Measurements from ENCODE around the gene PCARE. TPM values are rescaled to one million over a fixed set of nuclear protein-coding genes. Genes with fewer than 3 reads are reported as not detected.

PCARE gene
- total RNA-seq, 2 donors from 2014 or later: not detected

GRCh38 chr2:29065068-29065811, 9.1 kb downstream of the PCARE start:
- Mint-ChIP-seq H3K27me3 (ENCODE audit: low read depth) (no peaks in the 10 kb centered on the region), H3K27ac (no peak overlapping the region), H3K4me1 (ENCODE audit: low read depth) (peaks cover 4% of the 10 kb centered on the region), H3K4me3 (no peak overlapping the region), H3K36me3 (ENCODE audit: insufficient read depth in 2 of 2) (no peaks in the 10 kb centered on the region), H3K9me3 (no peaks in the 10 kb centered on the region)
- DNase-seq (no peak), ATAC-seq (replicated peaks in 1 of 2) (no peak)

- DNase-seq: no peak
- Mint-ChIP-seq H3K4me3 (no peak overlapping the region), H3K36me3 (ENCODE audit: insufficient read depth in 2 of 2) (no peaks in the 10 kb centered on the region), H3K4me1 (ENCODE audit: low read depth) (peaks cover 9% of the 10 kb centered on the region), H3K9me3 (no peaks in the 10 kb centered on the region), H3K27ac (no peak overlapping the region), H3K27me3 (ENCODE audit: low read depth) (no peaks in the 10 kb centered on the region)
- no peak for ATAC-seq (replicated peaks in 1 of 2)
Observed at GRCh38 chr2:29064746-29065067, 9.6 kb downstream of the PCARE start.

- Mint-ChIP-seq H3K4me3 (no peak overlapping the region), H3K4me1 (ENCODE audit: low read depth) (peaks cover 13% of the 10 kb centered on the region), H3K36me3 (ENCODE audit: insufficient read depth in 2 of 2) (no peaks in the 10 kb centered on the region), H3K9me3 (no peaks in the 10 kb centered on the region), H3K27me3 (ENCODE audit: low read depth) (no peaks in the 10 kb centered on the region), H3K27ac (no peak overlapping the region)
- no peak for DNase-seq
- ATAC-seq (replicated peaks in 1 of 2): no peak
Observed at GRCh38 chr2:29064346-29064715, 10.0 kb downstream of the PCARE start.

GRCh38 chr2:29063646-29064345, 10.5 kb downstream of the PCARE start:
- Mint-ChIP-seq H3K36me3 (ENCODE audit: insufficient read depth in 2 of 2) (no peaks in the 10 kb centered on the region), H3K4me1 (ENCODE audit: low read depth) (peaks cover 18% of the 10 kb centered on the region), H3K9me3 (no peaks in the 10 kb centered on the region)

GRCh38 chr2:29063056-29063455, 11.3 kb downstream of the PCARE start:
- Mint-ChIP-seq H3K4me1 (ENCODE audit: low read depth) (peaks cover 21% of the 10 kb centered on the region), H3K9me3 (no peaks in the 10 kb centered on the region), H3K27me3 (ENCODE audit: low read depth) (no peaks in the 10 kb centered on the region), H3K36me3 (ENCODE audit: insufficient read depth in 2 of 2) (no peaks in the 10 kb centered on the region), H3K4me3 (no peak overlapping the region), H3K27ac (no peak overlapping the region)
- DNase-seq: no peak
- ATAC-seq (replicated peaks in 1 of 2): no peak

More at GRCh38 chr2:29063646-29064345, 10.5 kb downstream of the PCARE start:
- Mint-ChIP-seq H3K4me3 (no peak overlapping the region), H3K27me3 (ENCODE audit: low read depth) (no peaks in the 10 kb centered on the region), H3K27ac (no peak overlapping the region)
- ATAC-seq (replicated peaks in 1 of 2): no peak
- DNase-seq: no peak

- DNase-seq (no peak), ATAC-seq (replicated peaks in 1 of 2) (no peak)
- Mint-ChIP-seq H3K27me3 (ENCODE audit: low read depth) (no peaks in the 10 kb centered on the region), H3K36me3 (ENCODE audit: insufficient read depth in 2 of 2) (no peaks in the 10 kb centered on the region), H3K9me3 (no peaks in the 10 kb centered on the region), H3K27ac (no peak overlapping the region), H3K4me1 (ENCODE audit: low read depth) (peaks cover 21% of the 10 kb centered on the region), H3K4me3 (no peak overlapping the region)
Observed at GRCh38 chr2:29062371-29062770, 12.0 kb downstream of the PCARE start.

GRCh38 chr2:29061616-29062015, 12.7 kb downstream of the PCARE start:
- Mint-ChIP-seq H3K36me3 (ENCODE audit: insufficient read depth in 2 of 2) (no peaks in the 10 kb centered on the region), H3K27ac (no peak overlapping the region), H3K4me1 (ENCODE audit: low read depth) (peaks cover 24% of the 10 kb centered on the region), H3K9me3 (no peaks in the 10 kb centered on the region), H3K27me3 (ENCODE audit: low read depth) (no peaks in the 10 kb centered on the region), H3K4me3 (no peak overlapping the region)
- no peak for ATAC-seq (replicated peaks in 1 of 2)
- no peak for DNase-seq

- Mint-ChIP-seq H3K4me1 (ENCODE audit: low read depth) (peaks cover 27% of the 10 kb centered on the region), H3K27me3 (ENCODE audit: low read depth) (no peaks in the 10 kb centered on the region), H3K4me3 (no peak overlapping the region), H3K36me3 (ENCODE audit: insufficient read depth in 2 of 2) (no peaks in the 10 kb centered on the region), H3K27ac (no peak overlapping the region), H3K9me3 (no peaks in the 10 kb centered on the region)
- DNase-seq (no peak), ATAC-seq (replicated peaks in 1 of 2) (no peak)
Observed at GRCh38 chr2:29061176-29061575, 13.1 kb downstream of the PCARE start.

- Mint-ChIP-seq H3K27ac (no peak overlapping the region), H3K9me3 (no peaks in the 10 kb centered on the region), H3K4me1 (ENCODE audit: low read depth) (peaks cover 27% of the 10 kb centered on the region), H3K36me3 (ENCODE audit: insufficient read depth in 2 of 2) (no peaks in the 10 kb centered on the region), H3K27me3 (ENCODE audit: low read depth) (no peaks in the 10 kb centered on the region), H3K4me3 (no peak overlapping the region)
- ATAC-seq (replicated peaks in 1 of 2) (no peak), DNase-seq (no peak)
Observed at GRCh38 chr2:29060441-29060840, 13.9 kb downstream of the PCARE start.

GRCh38 chr2:29059624-29060023, 14.7 kb downstream of the PCARE start:
- Mint-ChIP-seq H3K9me3 (no peaks in the 10 kb centered on the region), H3K27me3 (ENCODE audit: low read depth) (no peaks in the 10 kb centered on the region), H3K27ac (peak overlapping the region; percentile 33), H3K4me1 (ENCODE audit: low read depth) (peaks cover 27% of the 10 kb centered on the region), H3K36me3 (ENCODE audit: insufficient read depth in 2 of 2) (no peaks in the 10 kb centered on the region), H3K4me3 (peak overlapping the region; percentile 4 to 53)
- DNase-seq (no peak), ATAC-seq (replicated peaks in 1 of 2) (peak; percentile 92 to 95)

GRCh38 chr2:29057006-29057405, 17.3 kb downstream of the PCARE start:
- Mint-ChIP-seq H3K36me3 (ENCODE audit: insufficient read depth in 2 of 2) (no peaks in the 10 kb centered on the region), H3K9me3 (no peaks in the 10 kb centered on the region), H3K4me3 (no peak overlapping the region), H3K27me3 (ENCODE audit: low read depth) (no peaks in the 10 kb centered on the region), H3K4me1 (ENCODE audit: low read depth) (peaks cover 27% of the 10 kb centered on the region), H3K27ac (no peak overlapping the region)
- no peak for DNase-seq
- no peak for ATAC-seq (replicated peaks in 1 of 2)

GRCh38 chr2:29056452-29056851, 17.9 kb downstream of the PCARE start:
- Mint-ChIP-seq H3K4me3 (no peak overlapping the region), H3K27ac (no peak overlapping the region), H3K4me1 (ENCODE audit: low read depth) (peaks cover 27% of the 10 kb centered on the region), H3K9me3 (no peaks in the 10 kb centered on the region), H3K36me3 (ENCODE audit: insufficient read depth in 2 of 2) (no peaks in the 10 kb centered on the region), H3K27me3 (ENCODE audit: low read depth) (no peaks in the 10 kb centered on the region)
- ATAC-seq (replicated peaks in 1 of 2) (peak; percentile 29 to 59), DNase-seq (peak; percentile 11 to 13)

GRCh38 chr2:29055601-29056000, 18.7 kb downstream of the PCARE start:
- no peaks in the 10 kb centered on the region for H3K9me3 Mint-ChIP-seq

GRCh38 chr2:29054430-29054829, 19.9 kb downstream of the PCARE start:
- H3K36me3 Mint-ChIP-seq (ENCODE audit: insufficient read depth in 2 of 2): no peaks in the 10 kb centered on the region
- no peak for ATAC-seq (replicated peaks in 1 of 2)
- no peak for DNase-seq
- H3K27me3 Mint-ChIP-seq (ENCODE audit: low read depth): no peaks in the 10 kb centered on the region
- H3K9me3 Mint-ChIP-seq: no peaks in the 10 kb centered on the region
- H3K4me1 Mint-ChIP-seq (ENCODE audit: low read depth): peaks cover 15% of the 10 kb centered on the region
- H3K4me3 Mint-ChIP-seq: no peak overlapping the region
- H3K27ac Mint-ChIP-seq: no peak overlapping the region

More at GRCh38 chr2:29055601-29056000, 18.7 kb downstream of the PCARE start:
- no peak for DNase-seq
- H3K36me3 Mint-ChIP-seq (ENCODE audit: insufficient read depth in 2 of 2): no peaks in the 10 kb centered on the region
- peaks cover 26% of the 10 kb centered on the region for H3K4me1 Mint-ChIP-seq (ENCODE audit: low read depth)
- H3K27ac Mint-ChIP-seq: no peak overlapping the region
- no peak for ATAC-seq (replicated peaks in 1 of 2)
- H3K4me3 Mint-ChIP-seq: no peak overlapping the region
- no peaks in the 10 kb centered on the region for H3K27me3 Mint-ChIP-seq (ENCODE audit: low read depth)

All from activated T-cell treated with anti-CD3 and anti-CD28 coated beads, Interleukin-2, amount 50 U/mL, for 72 hours (primary cell).